NCI-H2029 (cell line): ENCODE measurements around the gene KLHDC7B.
A peak's percentile ranks its signal among the peaks of the same experiment; 100 is the strongest.

Experiments
- DNase-seq: peaks from one replicate; lab custom pipeline; 2025; lab: John Stamatoyannopoulos, UW

Gene KLHDC7B

GRCh38 chr22:50573491-50574382 is 28.0 kb downstream of the KLHDC7B start:
- DNase-seq, result no peak

- no peak for DNase-seq
These were observed 28.7 kb downstream of the KLHDC7B start for GRCh38 chr22:50574383-50574755.

- no peak for DNase-seq
These were observed 29.8 kb downstream of the KLHDC7B start for GRCh38 chr22:50575426-50575941.

GRCh38 chr22:50576070-50576469 is 30.4 kb downstream of the KLHDC7B start:
- no peak for DNase-seq

- no peak for DNase-seq
These were observed 31.4 kb downstream of the KLHDC7B start for GRCh38 chr22:50576806-50577696.

GRCh38 chr22:50577697-50577986 is 31.9 kb downstream of the KLHDC7B start:
- DNase-seq, result no peak

GRCh38 chr22:50577987-50578775 is 32.5 kb downstream of the KLHDC7B start, which contains the start of gene CPT1B:
TSS of gene CPT1B (minus strand) at chr22:50578427. CDS start at chr22:50577915, 512 bp downstream.
- DNase-seq, result no peak

- no peak for DNase-seq
These were observed 33.1 kb downstream of the KLHDC7B start for GRCh38 chr22:50578776-50579310.

- no peak for DNase-seq
These were observed 34.1 kb downstream of the KLHDC7B start for GRCh38 chr22:50579752-50580151.

- no peak for DNase-seq
These were observed 35.6 kb downstream of the KLHDC7B start for GRCh38 chr22:50581031-50581949.

GRCh38 chr22:50581950-50582492 is 36.3 kb downstream of the KLHDC7B start:
- DNase-seq, result no peak

GRCh38 chr22:50582493-50583293 is 37.0 kb downstream of the KLHDC7B start, which contains the start of gene CHKB:
TSS of gene CHKB (minus strand) at chr22:50582849. CDS start at chr22:50582781, 68 bp downstream.
- peak; percentile 87 for DNase-seq

- no peak for DNase-seq
These were observed 37.7 kb downstream of the KLHDC7B start for GRCh38 chr22:50583294-50583861.

- DNase-seq, result no peak
These were observed 38.7 kb downstream of the KLHDC7B start for GRCh38 chr22:50584106-50585096.

GRCh38 chr22:50585238-50585637 is 39.5 kb downstream of the KLHDC7B start:
- no peak for DNase-seq

GRCh38 chr22:50585781-50586180 is 40.1 kb downstream of the KLHDC7B start:
- DNase-seq, result no peak

GRCh38 chr22:50586416-50586815 is 40.7 kb downstream of the KLHDC7B start:
- DNase-seq, result no peak

GRCh38 chr22:50587407-50587806 is 41.7 kb downstream of the KLHDC7B start:
- DNase-seq, result no peak
